HEK293 (cell line): ENCODE results near the gene RTN4RL2.

Experiments used
- CTCF ChIA-PET: fragments of 350-600 bp; formaldehyde crosslinking; extraction: SDS; loops from one replicate; lab custom pipeline; 2021; ENCODE audit warnings: antibody characterized with exemption; lab: Yijun Ruan, JAX
- POLR2A ChIA-PET: fragments of 300-600 bp; formaldehyde crosslinking; extraction: SDS; loops from one replicate; lab custom pipeline; 2020; ENCODE audit warnings: antibody characterized with exemption, inconsistent platforms; lab: Yijun Ruan, JAX
- H3K27ac ChIP-seq: fragments of 200-500 bp; sonication (Bioruptor generic); 2 replicates; pipeline ENCODE4 v1.5.1; 2014; ENCODE audit warnings: low read depth, low read length, control low read depth, inconsistent platforms; ENCODE audit errors: extremely low read depth
- H3K36me3 ChIP-seq, 2 experiments: fragments of 200-500 bp in 1 of 2; sonication (Bioruptor generic) in 1 of 2; 1 replicate in 1 of 2; 2 replicates in 1 of 2; pipeline ENCODE4 v1.5.1; 2014 to 2017; ENCODE audit warnings: inconsistent platforms in 2 of 2, low read length in 2 of 2; ENCODE audit not compliant: control insufficient read depth in 2 of 2, insufficient read depth in 1 of 2
- H3K4me1 ChIP-seq: fragments of 200-500 bp; sonication (Bioruptor generic); 2 replicates; pipeline ENCODE4 v1.5.1; 2014; ENCODE audit warnings: mild to moderate bottlenecking, low read length, inconsistent platforms; ENCODE audit not compliant: control insufficient read depth, insufficient read depth
- H3K4me3 ChIP-seq: 2 replicates; pipeline ENCODE4 v1.5.1; 2011; ENCODE audit warnings: low read depth, mild to moderate bottlenecking, control low read depth, low read length, moderate library complexity
- H3K9me3 ChIP-seq: fragments of 200-500 bp; sonication (Bioruptor generic); 2 replicates; pipeline ENCODE4 v1.5.1; 2014; ENCODE audit warnings: low read depth, low read length, inconsistent platforms; ENCODE audit not compliant: control insufficient read depth, insufficient read depth
- GLI2 ChIP-seq: fragments of 450-650 bp; formaldehyde crosslinking; IDR thresholded peaks from 2 replicates; pipeline ENCODE4; 2017; ENCODE audit warnings: missing biosample characterization, missing genetic modification characterization, low read depth, borderline replicate concordance
- GLIS1 ChIP-seq: fragments of 450-650 bp; formaldehyde crosslinking; IDR thresholded peaks from 2 replicates; pipeline ENCODE4 v1.5.1; 2016; ENCODE audit warnings: missing biosample characterization, missing genetic modification characterization
- HIC1 ChIP-seq: fragments of 450-650 bp; formaldehyde crosslinking; IDR thresholded peaks from 2 replicates; pipeline ENCODE4 v1.5.1; 2016; ENCODE audit warnings: missing biosample characterization, missing genetic modification characterization
- KLF1 ChIP-seq: fragments of 450-650 bp; formaldehyde crosslinking; IDR thresholded peaks from 2 replicates; pipeline ENCODE4 v1.5.1; 2016; ENCODE audit warnings: missing biosample characterization, missing genetic modification characterization
- PATZ1 ChIP-seq: fragments of 450-650 bp; formaldehyde crosslinking; IDR thresholded peaks from 2 replicates; pipeline ENCODE4 v1.5.1; 2016; ENCODE audit warnings: missing biosample characterization, missing genetic modification characterization
- YY2 ChIP-seq: fragments of 450-650 bp; formaldehyde crosslinking; IDR thresholded peaks from 2 replicates; pipeline ENCODE4 v1.5.1; 2016; ENCODE audit warnings: missing biosample characterization, missing genetic modification characterization
- ZBTB6 ChIP-seq: fragments of 450-650 bp; formaldehyde crosslinking; IDR thresholded peaks from 2 replicates; pipeline ENCODE4 v1.5.1; 2017; ENCODE audit warnings: missing biosample characterization, missing genetic modification characterization
- ZBTB7A ChIP-seq: fragments of 450-650 bp; formaldehyde crosslinking; IDR thresholded peaks from 2 replicates; pipeline ENCODE4 v1.5.1; 2016; ENCODE audit warnings: low read depth, missing biosample characterization, missing genetic modification characterization
- ZFP69B ChIP-seq: fragments of 450-650 bp; formaldehyde crosslinking; IDR thresholded peaks from 2 replicates; pipeline ENCODE4 v1.5.1; 2016; ENCODE audit warnings: missing biosample characterization, missing genetic modification characterization
- ZNF10 ChIP-seq: fragments of 450-650 bp; formaldehyde crosslinking; IDR thresholded peaks from 2 replicates; pipeline ENCODE4 v1.5.1; 2017; ENCODE audit warnings: missing biosample characterization, missing genetic modification characterization
- ZNF214 ChIP-seq: fragments of 450-650 bp; formaldehyde crosslinking; IDR thresholded peaks from 2 replicates; pipeline ENCODE4 v1.5.1; 2017; ENCODE audit warnings: missing biosample characterization, mild to moderate bottlenecking, missing genetic modification characterization, borderline replicate concordance
- ZNF280D ChIP-seq: fragments of 450-650 bp; formaldehyde crosslinking; IDR thresholded peaks from 2 replicates; pipeline ENCODE4 v1.5.1; 2016; ENCODE audit warnings: missing biosample characterization, missing genetic modification characterization
- ZNF350 ChIP-seq: fragments of 450-650 bp; formaldehyde crosslinking; IDR thresholded peaks from 2 replicates; pipeline ENCODE4 v1.5.0; 2017; ENCODE audit warnings: missing biosample characterization, mild to moderate bottlenecking, missing genetic modification characterization
- ZNF404 ChIP-seq: fragments of 450-650 bp; formaldehyde crosslinking; IDR thresholded peaks from 2 replicates; pipeline ENCODE4 v1.5.1; 2017; ENCODE audit warnings: missing biosample characterization, missing genetic modification characterization
- ZNF473 ChIP-seq: fragments of 450-650 bp; formaldehyde crosslinking; IDR thresholded peaks from 2 replicates; pipeline ENCODE4 v1.5.1; 2017; ENCODE audit warnings: missing biosample characterization, missing genetic modification characterization
- ZNF501 ChIP-seq: fragments of 450-650 bp; formaldehyde crosslinking; IDR thresholded peaks from 2 replicates; pipeline ENCODE4 v1.5.1; 2016; ENCODE audit warnings: missing biosample characterization, missing genetic modification characterization
- ZNF510 ChIP-seq: fragments of 450-650 bp; formaldehyde crosslinking; IDR thresholded peaks from 2 replicates; pipeline ENCODE4 v1.5.1; 2018; ENCODE audit warnings: mild to moderate bottlenecking, missing genetic modification characterization, missing biosample characterization; ENCODE audit not compliant: insufficient replicate concordance
- ZNF514 ChIP-seq: fragments of 450-650 bp; formaldehyde crosslinking; IDR thresholded peaks from 2 replicates; pipeline ENCODE4 v1.5.1; 2016; ENCODE audit warnings: missing biosample characterization, missing genetic modification characterization
- ZNF560 ChIP-seq: fragments of 450-650 bp; formaldehyde crosslinking; IDR thresholded peaks from 2 replicates; pipeline ENCODE4 v1.5.1; 2017; ENCODE audit warnings: missing biosample characterization, missing genetic modification characterization, borderline replicate concordance
- ZNF561 ChIP-seq: fragments of 450-650 bp; IDR thresholded peaks from 2 replicates; pipeline ENCODE4 v1.5.1; 2018; ENCODE audit warnings: missing biosample characterization, missing genetic modification characterization, borderline replicate concordance
- ZNF580 ChIP-seq: fragments of 450-650 bp; formaldehyde crosslinking; IDR thresholded peaks from 2 replicates; pipeline ENCODE4 v1.5.1; 2016; ENCODE audit warnings: missing biosample characterization, missing genetic modification characterization
- ZNF654 ChIP-seq: fragments of 450-650 bp; formaldehyde crosslinking; IDR thresholded peaks from 2 replicates; pipeline ENCODE4 v1.5.1; 2016; ENCODE audit warnings: low read depth, missing biosample characterization, missing genetic modification characterization
- ZNF704 ChIP-seq: fragments of 450-650 bp; formaldehyde crosslinking; IDR thresholded peaks from 2 replicates; pipeline ENCODE4 v1.5.1; 2016; ENCODE audit warnings: missing biosample characterization, missing genetic modification characterization
- ZNF768 ChIP-seq: fragments of 450-650 bp; formaldehyde crosslinking; IDR thresholded peaks from 2 replicates; pipeline ENCODE4 v1.5.1; 2018; ENCODE audit warnings: missing biosample characterization, mild to moderate bottlenecking, missing genetic modification characterization
- ZNF792 ChIP-seq: fragments of 450-650 bp; formaldehyde crosslinking; IDR thresholded peaks from 2 replicates; pipeline ENCODE4 v1.5.1; 2016; ENCODE audit warnings: missing biosample characterization, missing genetic modification characterization
- ZNF830 ChIP-seq: fragments of 450-650 bp; IDR thresholded peaks from 2 replicates; pipeline ENCODE4 v1.5.0; 2018; ENCODE audit warnings: missing biosample characterization, missing genetic modification characterization, low read depth, mild to moderate bottlenecking, moderate library complexity
- ZNF837 ChIP-seq: fragments of 450-650 bp; formaldehyde crosslinking; IDR thresholded peaks from 2 replicates; pipeline ENCODE4 v1.5.1; 2016; ENCODE audit warnings: missing biosample characterization, missing genetic modification characterization
- ZXDB ChIP-seq: fragments of 450-650 bp; formaldehyde crosslinking; IDR thresholded peaks from 2 replicates; pipeline ENCODE4 v1.5.1; 2016; ENCODE audit warnings: missing biosample characterization, missing genetic modification characterization

Gene RTN4RL2

GRCh38 chr11:57417056-57417455 lies 43.3 kb upstream of the RTN4RL2 start:
- H3K27ac ChIP-seq = no peak overlapping the region
- H3K4me3 ChIP-seq = no peak overlapping the region
- no peaks in the 10 kb centered on the region for H3K36me3 ChIP-seq
- ChIA-PET CTCF (interaction anchor here (0.5 to 0.6 kb wide), 2 partner anchors 17 to 104 kb away, joined by 3 read pairs; no protein-coding TSS in a partner anchor), POLR2A (no interaction called here)
- no peaks in the 10 kb centered on the region for H3K4me1 ChIP-seq
- no peaks in the 10 kb centered on the region for H3K9me3 ChIP-seq
- TF ChIP-seq GLI2 (tag by site-specific recombination) (no peak), ZNF654 (no peak), ZNF350 (tag by site-specific recombination) (no peak), ZNF561 (tag by site-specific recombination) (no peak), ZNF404 (tag by site-specific recombination) (no peak), HIC1 (tag by site-specific recombination) (no peak), ZNF837 (tag by site-specific recombination) (no peak), ZNF768 (tag by site-specific recombination) (no peak), ZNF280D (tag by site-specific recombination) (no peak), ZBTB6 (tag by site-specific recombination) (no peak), YY2 (no peak), ZNF830 (tag by site-specific recombination) (no peak), ZNF560 (tag by site-specific recombination) (no peak), KLF1 (tag by site-specific recombination) (no peak), ZNF792 (tag by site-specific recombination) (no peak), ZNF473 (tag by site-specific recombination) (no peak), ZNF514 (tag by site-specific recombination) (no peak), ZNF580 (tag by site-specific recombination) (no peak)

- H3K36me3 ChIP-seq = no peaks in the 10 kb centered on the region
- TF ChIP-seq ZBTB7A (tag by site-specific recombination) (no peak), ZNF704 (tag by site-specific recombination) (no peak), ZNF10 (tag by site-specific recombination) (no peak), ZNF501 (tag by site-specific recombination) (no peak), ZFP69B (no peak), PATZ1 (no peak), ZNF510 (tag by site-specific recombination) (no peak), ZNF214 (tag by site-specific recombination) (no peak), GLIS1 (tag by site-specific recombination) (no peak), ZXDB (tag by site-specific recombination) (no peak)
These were observed 42.2 kb upstream of the RTN4RL2 start for GRCh38 chr11:57418131-57418530.

More at GRCh38 chr11:57418131-57418530, 42.2 kb upstream of the RTN4RL2 start:
- no peaks in the 10 kb centered on the region for H3K4me1 ChIP-seq
- ChIA-PET POLR2A (no interaction called here), CTCF (interaction anchor here (0.6 to 0.9 kb wide), 2 partner anchors 33 to 75 kb away, joined by 3 to 5 read pairs; no protein-coding TSS in a partner anchor)
- no peak overlapping the region for H3K4me3 ChIP-seq
- H3K9me3 ChIP-seq = no peaks in the 10 kb centered on the region
- no peak overlapping the region for H3K27ac ChIP-seq
